HepG2 (cell line): ENCODE results near the gene SKIL.

Experiments used
- CBX2 ChIP-seq, 2 experiments: fragments of 200-600 bp in 1 of 2; sonication (generic); formaldehyde crosslinking in 1 of 2; IDR thresholded peaks; 2 replicates each; pipeline versions ENCODE4 v1.7.0 to v1.8.1; 2018 to 2022; ENCODE audit warnings: low read depth in 2 of 2, low read length in 1 of 2, mild to moderate bottlenecking in 1 of 2, missing genetic modification reagents in 1 of 2
- HDAC2 ChIP-seq: sonication (generic); formaldehyde crosslinking; IDR thresholded peaks from 2 replicates; pipeline ENCODE4 v1.4.0; 2020; ENCODE audit warnings: missing genetic modification reagents
- HMGA1 ChIP-seq: sonication (generic); formaldehyde crosslinking; conservative IDR thresholded peaks from 2 replicates; pipeline ENCODE4 v1.4.0; 2020; ENCODE audit warnings: missing genetic modification reagents
- POLR2A ChIP-seq, 2 experiments: IDR thresholded peaks; 2 replicates each; pipeline ENCODE4 v1.6.1; 2011; ENCODE audit warnings: low read depth in 2 of 2, low read length in 2 of 2, mild to moderate bottlenecking in 1 of 2, moderate library complexity in 1 of 2; ENCODE audit not compliant: insufficient read depth in 1 of 2
- RELA ChIP-seq: sonication (generic); formaldehyde crosslinking; IDR thresholded peaks from 2 replicates; pipeline ENCODE4 v1.4.0; 2020; ENCODE audit warnings: missing genetic modification reagents
- SAP130 ChIP-seq: IDR thresholded peaks from 2 replicates; pipeline ENCODE4 v1.6.1; 2016; ENCODE audit warnings: low read depth
- ZNF317 ChIP-seq: sonication (generic); formaldehyde crosslinking; IDR thresholded peaks from 2 replicates; pipeline ENCODE4 v1.5.0; 2020; ENCODE audit warnings: mild to moderate bottlenecking, missing genetic modification reagents
- TF ChIP-seq, protein P1 (sequence below): sonication (generic); formaldehyde crosslinking; IDR thresholded peaks from 2 replicates; pipeline ENCODE4 v1.5.0; 2020; ENCODE audit warnings: mild to moderate bottlenecking, missing genetic modification reagents, moderate library complexity
- TF ChIP-seq, protein P2 (sequence below), 2 experiments: IDR thresholded peaks; 2 replicates each; pipeline ENCODE4 v1.6.1; 2011 to 2012; ENCODE audit warnings: low read length in 2 of 2, borderline replicate concordance in 1 of 2, low read depth in 1 of 2, mild to moderate bottlenecking in 1 of 2, moderate library complexity in 1 of 2

DNA sequence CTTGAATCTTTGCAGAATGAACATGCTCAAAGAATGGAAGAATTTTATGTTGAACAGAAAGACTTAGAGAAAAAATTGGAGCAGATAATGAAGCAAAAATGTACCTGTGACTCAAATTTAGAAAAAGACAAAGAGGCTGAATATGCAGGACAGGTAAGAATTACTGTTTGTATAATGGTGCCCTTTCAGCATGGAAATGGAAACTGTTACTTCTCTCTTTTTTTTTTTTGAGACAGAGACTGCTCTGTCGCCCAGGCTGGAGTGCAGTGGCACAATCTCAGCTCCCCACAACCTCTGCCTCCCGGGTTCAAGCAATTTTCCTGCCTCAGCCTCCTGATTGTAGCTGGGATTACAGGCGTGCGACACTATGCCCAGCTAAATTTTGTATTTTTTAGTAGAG lies 33.6 kb downstream of the SKIL start:
- TF ChIP-seq SAP130 (CRISPR knock-in tag), result no peak
- TF ChIP-seq ZNF317 (CRISPR knock-in tag), result no peak
- no peak for TF ChIP-seq HMGA1 (CRISPR knock-in tag)
- TF ChIP-seq CBX2 (IDR thresholded peaks at IDR 0.05; ENCODE audit: low read depth, low read length), result no peak
- no peak for TF ChIP-seq CBX2 (CRISPR knock-in tag; IDR thresholded peaks at IDR 0.05; ENCODE audit: low read depth)
- TF ChIP-seq RELA (CRISPR knock-in tag), result no peak
- TF ChIP-seq, protein P1, sequence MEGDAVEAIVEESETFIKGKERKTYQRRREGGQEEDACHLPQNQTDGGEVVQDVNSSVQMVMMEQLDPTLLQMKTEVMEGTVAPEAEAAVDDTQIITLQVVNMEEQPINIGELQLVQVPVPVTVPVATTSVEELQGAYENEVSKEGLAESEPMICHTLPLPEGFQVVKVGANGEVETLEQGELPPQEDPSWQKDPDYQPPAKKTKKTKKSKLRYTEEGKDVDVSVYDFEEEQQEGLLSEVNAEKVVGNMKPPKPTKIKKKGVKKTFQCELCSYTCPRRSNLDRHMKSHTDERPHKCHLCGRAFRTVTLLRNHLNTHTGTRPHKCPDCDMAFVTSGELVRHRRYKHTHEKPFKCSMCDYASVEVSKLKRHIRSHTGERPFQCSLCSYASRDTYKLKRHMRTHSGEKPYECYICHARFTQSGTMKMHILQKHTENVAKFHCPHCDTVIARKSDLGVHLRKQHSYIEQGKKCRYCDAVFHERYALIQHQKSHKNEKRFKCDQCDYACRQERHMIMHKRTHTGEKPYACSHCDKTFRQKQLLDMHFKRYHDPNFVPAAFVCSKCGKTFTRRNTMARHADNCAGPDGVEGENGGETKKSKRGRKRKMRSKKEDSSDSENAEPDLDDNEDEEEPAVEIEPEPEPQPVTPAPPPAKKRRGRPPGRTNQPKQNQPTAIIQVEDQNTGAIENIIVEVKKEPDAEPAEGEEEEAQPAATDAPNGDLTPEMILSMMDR (CRISPR knock-in tag), result no peak
- TF ChIP-seq POLR2A (IDR thresholded peaks at IDR 0.05; ENCODE audit: insufficient read depth in 1 of 2, low read depth in 2 of 2, low read length in 2 of 2), result no peak
- no peak for TF ChIP-seq HDAC2 (CRISPR knock-in tag)
- TF ChIP-seq, protein P2, sequence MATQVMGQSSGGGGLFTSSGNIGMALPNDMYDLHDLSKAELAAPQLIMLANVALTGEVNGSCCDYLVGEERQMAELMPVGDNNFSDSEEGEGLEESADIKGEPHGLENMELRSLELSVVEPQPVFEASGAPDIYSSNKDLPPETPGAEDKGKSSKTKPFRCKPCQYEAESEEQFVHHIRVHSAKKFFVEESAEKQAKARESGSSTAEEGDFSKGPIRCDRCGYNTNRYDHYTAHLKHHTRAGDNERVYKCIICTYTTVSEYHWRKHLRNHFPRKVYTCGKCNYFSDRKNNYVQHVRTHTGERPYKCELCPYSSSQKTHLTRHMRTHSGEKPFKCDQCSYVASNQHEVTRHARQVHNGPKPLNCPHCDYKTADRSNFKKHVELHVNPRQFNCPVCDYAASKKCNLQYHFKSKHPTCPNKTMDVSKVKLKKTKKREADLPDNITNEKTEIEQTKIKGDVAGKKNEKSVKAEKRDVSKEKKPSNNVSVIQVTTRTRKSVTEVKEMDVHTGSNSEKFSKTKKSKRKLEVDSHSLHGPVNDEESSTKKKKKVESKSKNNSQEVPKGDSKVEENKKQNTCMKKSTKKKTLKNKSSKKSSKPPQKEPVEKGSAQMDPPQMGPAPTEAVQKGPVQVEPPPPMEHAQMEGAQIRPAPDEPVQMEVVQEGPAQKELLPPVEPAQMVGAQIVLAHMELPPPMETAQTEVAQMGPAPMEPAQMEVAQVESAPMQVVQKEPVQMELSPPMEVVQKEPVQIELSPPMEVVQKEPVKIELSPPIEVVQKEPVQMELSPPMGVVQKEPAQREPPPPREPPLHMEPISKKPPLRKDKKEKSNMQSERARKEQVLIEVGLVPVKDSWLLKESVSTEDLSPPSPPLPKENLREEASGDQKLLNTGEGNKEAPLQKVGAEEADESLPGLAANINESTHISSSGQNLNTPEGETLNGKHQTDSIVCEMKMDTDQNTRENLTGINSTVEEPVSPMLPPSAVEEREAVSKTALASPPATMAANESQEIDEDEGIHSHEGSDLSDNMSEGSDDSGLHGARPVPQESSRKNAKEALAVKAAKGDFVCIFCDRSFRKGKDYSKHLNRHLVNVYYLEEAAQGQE (IDR thresholded peaks at IDR 0.05; ENCODE audit: borderline replicate concordance in 1 of 2, low read depth in 1 of 2, low read length in 2 of 2), result no peak
